GM12801 (cell line): Measurements from ENCODE around the gene A3GALT2.

Source experiments
- CTCF ChIP-seq: IDR thresholded peaks from one replicate; pipeline ENCODE4 v1.5.1; 2011; ENCODE audit warnings: control low read depth; ENCODE audit not compliant: insufficient read length; ENCODE audit errors: extremely low read depth

The A3GALT2 gene

GRCh38 chr1:33344896-33345560 lies 24.1 kb upstream of the A3GALT2 start:
- TF ChIP-seq CTCF, result no peak

- TF ChIP-seq CTCF, result no peak
Observed at GRCh38 chr1:33343539-33343938, 22.6 kb upstream of the A3GALT2 start.

- TF ChIP-seq CTCF, result no peak
Observed at GRCh38 chr1:33342041-33342723, 21.3 kb upstream of the A3GALT2 start.

- TF ChIP-seq CTCF, result no peak
Observed at GRCh38 chr1:33341190-33341589, 20.3 kb upstream of the A3GALT2 start.

DNA sequence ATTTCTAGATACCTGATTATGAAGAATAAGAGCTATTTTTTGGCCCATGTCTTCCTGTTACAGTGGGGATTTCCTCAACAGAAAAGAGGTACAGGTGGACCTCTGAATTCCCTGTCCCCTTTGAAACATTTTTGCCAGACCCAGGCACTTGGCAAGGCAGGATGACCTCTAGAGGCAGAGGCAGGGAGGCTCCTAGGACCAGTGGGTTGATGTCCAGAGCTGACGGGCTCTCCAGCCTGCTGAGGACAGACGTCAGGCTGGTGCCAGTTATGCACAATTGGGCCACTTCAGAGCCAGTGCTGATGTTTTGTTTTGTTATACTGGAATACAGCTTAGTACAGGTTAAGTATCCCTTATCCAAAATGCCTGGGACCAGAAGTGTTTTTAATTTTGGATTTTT lies 18.5 kb upstream of the A3GALT2 start:
- no peak for TF ChIP-seq CTCF

- TF ChIP-seq CTCF, result no peak
Observed at GRCh38 chr1:33338440-33339211, 17.7 kb upstream of the A3GALT2 start.

- TF ChIP-seq CTCF, result no peak
Observed at GRCh38 chr1:33338048-33338439, 17.1 kb upstream of the A3GALT2 start.
